A549 (cell line): Measurements from ENCODE around the gene TRAF7. TPM values are rescaled to one million over a fixed set of nuclear protein-coding genes. Genes with fewer than 3 reads are reported as not detected.

ENCODE experiments used
- ATAC-seq, 2 experiments: fragments of 200-7000 bp in 1 of 2; fragments of >200 bp in 1 of 2; cut with Nextera tagmentation in 1 of 2; cut with Tn5 transposase in 1 of 2; 3 replicates each; pipeline versions ENCODE4 v1.8.0 to v1.9.1; 2018 to 2020; ENCODE audit warnings: mild to moderate bottlenecking in 1 of 2, moderate library complexity in 1 of 2
- CTCF ChIA-PET: fragments of 300-600 bp; sonication (Branson Sonifier 250); formaldehyde crosslinking; extraction: SDS; loops from one replicate; lab custom pipeline; 2021; ENCODE audit warnings: antibody characterized with exemption, inconsistent platforms; lab: Yijun Ruan, JAX
- POLR2A ChIA-PET: fragments of 350-600 bp; formaldehyde crosslinking; extraction: SDS; loops from one replicate; lab custom pipeline; 2021; ENCODE audit warnings: antibody characterized with exemption, inconsistent platforms; lab: Yijun Ruan, JAX
- DNase-seq, 2 experiments: peaks; one replicate each; pipeline versions ENCODE4 v3.0.0 to v3.0.0-alpha.2; 2011 to 2016; ENCODE audit warnings: low read depth in 1 of 2, low spot score in 1 of 2
- FAIRE-seq: peaks from 2 replicates; lab custom pipeline; 2011; peaks lifted over from hg19 to GRCh38; lab: Jason Lieb, UNC
- H3K27ac ChIP-seq, 2 experiments: fragments of >200 bp; sonication (Bioruptor Twin); formaldehyde crosslinking; 3 replicates each; pipeline ENCODE4 v1.5.1; 2016 to 2017
- H3K4me1 ChIP-seq: fragments of >200 bp; sonication (Bioruptor Twin); formaldehyde crosslinking; 3 replicates; pipeline ENCODE4 v1.6.1; 2016
- H3K4me2 ChIP-seq: fragments of >200 bp; sonication (Bioruptor Twin); formaldehyde crosslinking; 3 replicates; pipeline ENCODE4 v1.6.1; 2016
- H3K4me3 ChIP-seq: fragments of >200 bp; sonication (Bioruptor Twin); formaldehyde crosslinking; 3 replicates; pipeline ENCODE4 v1.5.1; 2016
- H3K9me3 ChIP-seq: fragments of >200 bp; sonication (Bioruptor Twin); formaldehyde crosslinking; 3 replicates; pipeline ENCODE4 v1.6.1; 2016
- BHLHE40 ChIP-seq: IDR thresholded peaks from 2 replicates; pipeline ENCODE4 v1.6.1; 2012; ENCODE audit warnings: low read depth, low read length, inconsistent platforms
- CBX2 ChIP-seq: fragments of 200-600 bp; sonication (generic); IDR thresholded peaks from 2 replicates; pipeline ENCODE4 v1.6.1; 2016; ENCODE audit warnings: low read depth, mild to moderate bottlenecking, borderline replicate concordance
- CBX8 ChIP-seq: fragments of 200-600 bp; sonication (generic); IDR thresholded peaks from 2 replicates; pipeline ENCODE4 v1.6.1; 2016
- CHD4 ChIP-seq: fragments of 200-600 bp; sonication (generic); IDR thresholded peaks from 2 replicates; pipeline ENCODE4 v1.6.1; 2016; ENCODE audit warnings: antibody characterized with exemption, mild to moderate bottlenecking, borderline replicate concordance
- CTCF ChIP-seq: fragments of >200 bp; sonication (Bioruptor Twin); formaldehyde crosslinking; IDR thresholded peaks from 3 replicates; pipeline ENCODE4 v1.5.1; 2016
- E2F6 ChIP-seq: IDR thresholded peaks from 2 replicates; pipeline ENCODE4 v1.6.1; 2012; ENCODE audit warnings: low read depth, borderline replicate concordance
- EHF ChIP-seq: fragments of 250-450 bp; sonication (Bioruptor Pico); IDR thresholded peaks from 2 replicates; pipeline ENCODE4 v1.5.0; 2020; ENCODE audit warnings: mild to moderate bottlenecking
- EHMT2 ChIP-seq: fragments of 200-600 bp; sonication (generic); IDR thresholded peaks from 2 replicates; pipeline ENCODE4 v1.6.1; 2016; ENCODE audit warnings: antibody characterized with exemption, low read depth, mild to moderate bottlenecking, moderate library complexity
- ELK1 ChIP-seq: fragments of 150-350 bp; IDR thresholded peaks from 2 replicates; pipeline ENCODE4 v1.6.1; 2014; ENCODE audit warnings: low read depth, mild to moderate bottlenecking, low read length
- ESRRA ChIP-seq: fragments of 150-350 bp; IDR thresholded peaks from 2 replicates; pipeline ENCODE4 v1.6.1; 2014; ENCODE audit warnings: mild to moderate bottlenecking, low read length, borderline replicate concordance
- FOXS1 ChIP-seq: fragments of 250-450 bp; sonication (Bioruptor Pico); IDR thresholded peaks from 2 replicates; pipeline ENCODE4 v1.5.0; 2020; ENCODE audit warnings: mild to moderate bottlenecking, moderate library complexity
- GATA3 ChIP-seq: IDR thresholded peaks from 2 replicates; pipeline ENCODE4 v1.6.1; 2012; ENCODE audit warnings: borderline replicate concordance
- HEYL ChIP-seq: fragments of 250-450 bp; sonication (Bioruptor Pico); IDR thresholded peaks from 2 replicates; pipeline ENCODE4 v1.8.0; 2021; ENCODE audit warnings: mild to moderate bottlenecking, moderate library complexity
- HMGXB4 ChIP-seq: fragments of 250-450 bp; sonication (Bioruptor Pico); IDR thresholded peaks from 2 replicates; pipeline ENCODE4 v1.5.0; 2021; ENCODE audit warnings: mild to moderate bottlenecking, moderate library complexity, borderline replicate concordance
- HOXA7 ChIP-seq: fragments of 250-450 bp; sonication (Bioruptor Pico); IDR thresholded peaks from 2 replicates; pipeline ENCODE4 v1.5.0; 2020; ENCODE audit warnings: mild to moderate bottlenecking, moderate library complexity
- KDM1A ChIP-seq: fragments of 200-600 bp; sonication (generic); IDR thresholded peaks from 2 replicates; pipeline ENCODE4 v1.6.1; 2016; ENCODE audit warnings: low read depth, mild to moderate bottlenecking
- MAX ChIP-seq: IDR thresholded peaks from 2 replicates; pipeline ENCODE4 v1.6.1; 2012
- MAZ ChIP-seq: fragments of 150-350 bp; IDR thresholded peaks from 2 replicates; pipeline ENCODE4 v1.6.1; 2014; ENCODE audit warnings: antibody characterized with exemption, low read depth, low read length, borderline replicate concordance
- NFE2L2 ChIP-seq: fragments of 150-350 bp; conservative IDR thresholded peaks from 2 replicates; pipeline ENCODE4 v1.6.1; 2014; ENCODE audit warnings: low read length
- NPAS2 ChIP-seq: fragments of 250-450 bp; sonication (Bioruptor Pico); IDR thresholded peaks from 2 replicates; pipeline ENCODE4 v1.8.0; 2022; ENCODE audit warnings: mild to moderate bottlenecking, moderate library complexity, borderline replicate concordance
- PBX3 ChIP-seq: IDR thresholded peaks from 2 replicates; pipeline ENCODE4 v1.6.1; 2012
- POLR2A ChIP-seq: IDR thresholded peaks from 2 replicates; pipeline ENCODE4 v1.6.1; 2012; ENCODE audit warnings: mild to moderate bottlenecking, low read length
- POLR2AphosphoS2 ChIP-seq: conservative IDR thresholded peaks from 2 replicates; pipeline ENCODE4 v1.6.1; 2012; ENCODE audit warnings: low read length, improper control_type of control experiment, inconsistent platforms
- RAD21 ChIP-seq, 2 experiments: fragments of >200 bp in 1 of 2; sonication (Bioruptor Twin) in 1 of 2; formaldehyde crosslinking in 1 of 2; IDR thresholded peaks in 1 of 2; conservative IDR thresholded peaks in 1 of 2; 2 replicates in 1 of 2; 3 replicates in 1 of 2; pipeline ENCODE4 v1.6.1; 2012 to 2018; ENCODE audit warnings: inconsistent platforms in 1 of 2
- RCOR1 ChIP-seq: fragments of 150-350 bp; IDR thresholded peaks from 2 replicates; pipeline ENCODE4 v1.6.1; 2014; ENCODE audit warnings: antibody characterized with exemption, low read length, low read depth
- REST ChIP-seq: fragments of 200-600 bp; sonication (generic); IDR thresholded peaks from 2 replicates; pipeline ENCODE4 v1.6.1; 2016; ENCODE audit warnings: antibody characterized with exemption, mild to moderate bottlenecking, moderate library complexity
- TP53 ChIP-seq: fragments of 250-450 bp; sonication (Bioruptor Pico); IDR thresholded peaks from 2 replicates; pipeline ENCODE4 v1.5.0; 2021; ENCODE audit warnings: mild to moderate bottlenecking, moderate library complexity
- ZSCAN20 ChIP-seq: fragments of 250-450 bp; sonication (Bioruptor Pico); IDR thresholded peaks from 2 replicates; pipeline ENCODE4 v1.8.0; 2022; ENCODE audit warnings: mild to moderate bottlenecking, moderate library complexity
- WGBS: methylation state at CpG from one replicate; pipeline ENCODE4 v1.1.6; 2017; ENCODE audit errors: missing lambda C conversion rate; 5-methylcytosine and 5-hydroxymethylcytosine counted together
- polyA plus RNA-seq, 4 experiments: library from polyadenylated mRNA; depleted of rRNA in 3 of 4; stranded (reverse); fragments of >200 nt; fragmentation: RNase III in 1 of 4; extraction: RNeasy Plus Mini Kit Qiagen cat#74134 plus additional on column Dnase treatment in 1 of 4; gene quantifications; 2 replicates in 3 of 4; 3 replicates in 1 of 4; pipeline ENCODE4 v1.2.3, GENCODE V29; 2011 to 2017

Gene TRAF7
- polyA plus RNA-seq, 2 of the 4 experiments (the other 2 are of a cell fraction): 31.9 to 50.0 TPM

- ChIA-PET POLR2A (no interaction called here), CTCF (interaction anchor here (0.9 to 1.5 kb wide), 2 partner anchors 29 to 48 kb away, joined by 3 read pairs; partner anchors contain the start of gene ECI1)
- Histone ChIP-seq H3K9me3 (no peaks in the 10 kb centered on the region), H3K4me1 (peaks cover 25% of the 10 kb centered on the region), H3K4me3 (peak within 1 kb of the TSS; percentile 98), H3K27ac (peak within 1 kb of the TSS; percentile 96 to 97), H3K4me2 (peak within 1 kb of the TSS; percentile 99)
- DNase-seq (peak; percentile 97 to 100), FAIRE-seq (no peak), ATAC-seq (peak; percentile 95)
- 2% methylated on average over 52 of the region's 82 CpGs for WGBS
- TF ChIP-seq RAD21 (conservative IDR thresholded peaks at IDR 0.05 in 1 of 2, IDR thresholded peaks at IDR 0.05 in 1 of 2) (no peak), BHLHE40 (no peak), TP53 (CRISPR knock-in tag) (no peak), HMGXB4 (CRISPR knock-in tag) (no peak), POLR2AphosphoS2 (no peak), CTCF (no peak), EHF (CRISPR knock-in tag) (no peak), REST (peak; percentile 73), RCOR1 (no peak), PBX3 (peak; percentile 93), MAX (peak; percentile 90), ZSCAN20 (CRISPR knock-in tag) (no peak), CBX8 (no peak), CHD4 (no peak), KDM1A (no peak), HOXA7 (CRISPR knock-in tag) (no peak), NFE2L2 (no peak), POLR2A (peak; percentile 95), EHMT2 (no peak), FOXS1 (CRISPR knock-in tag) (0 out of 2 replicates have a peak, but pooled peaks have one; percentile 7), CBX2 (no peak), GATA3 (0 out of 2 replicates have a peak, but pooled peaks have one; percentile 39), E2F6 (peak; percentile 76; the same call in 1 of the 2 replicates), HEYL (CRISPR knock-in tag) (no peak), MAZ (no peak), ELK1 (no peak), NPAS2 (CRISPR knock-in tag) (no peak), ESRRA (no peak)
Measured at GRCh38 chr16:2223221-2223941, 67.8 kb downstream of the TRAF7 start, which contains the start of gene E4F1. Gene E4F1, plus strand, starts transcription at chr16:2223591. Its CDS starts 23 bp downstream, at chr16:2223614.
